BLaER1 (cell line): ENCODE results near the gene LYZL4.

Experiments
- H3K27ac ChIP-seq: shearing (Covaris generic); formaldehyde crosslinking; 2 replicates; pipeline ENCODE4 v1.8.1; 2022
- H3K27me3 ChIP-seq: shearing (Covaris generic); formaldehyde crosslinking; 2 replicates; pipeline ENCODE4 v1.8.1; 2022
- H3K36me3 ChIP-seq: shearing (Covaris generic); formaldehyde crosslinking; 2 replicates; pipeline ENCODE4 v1.8.1; 2022
- H3K4me1 ChIP-seq: shearing (Covaris generic); formaldehyde crosslinking; 2 replicates; pipeline ENCODE4 v1.8.1; 2022
- H3K4me2 ChIP-seq: shearing (Covaris generic); formaldehyde crosslinking; 2 replicates; pipeline ENCODE4 v1.8.1; 2022
- H3K4me3 ChIP-seq: shearing (Covaris generic); formaldehyde crosslinking; 2 replicates; pipeline ENCODE4 v1.8.1; 2022
- H3K9ac ChIP-seq: shearing (Covaris generic); formaldehyde crosslinking; 2 replicates; pipeline ENCODE4 v1.8.1; 2022
- H3K9me3 ChIP-seq: shearing (Covaris generic); formaldehyde crosslinking; 2 replicates; pipeline ENCODE4 v1.8.1; 2022
- H4K20me1 ChIP-seq: shearing (Covaris generic); formaldehyde crosslinking; 2 replicates; pipeline ENCODE4 v1.8.1; 2022
- Cebpa-rat ChIP-seq: shearing (Covaris generic); IDR thresholded peaks from 2 replicates; pipeline ENCODE4 v1.8.1; 2022

LYZL4 gene

DNA sequence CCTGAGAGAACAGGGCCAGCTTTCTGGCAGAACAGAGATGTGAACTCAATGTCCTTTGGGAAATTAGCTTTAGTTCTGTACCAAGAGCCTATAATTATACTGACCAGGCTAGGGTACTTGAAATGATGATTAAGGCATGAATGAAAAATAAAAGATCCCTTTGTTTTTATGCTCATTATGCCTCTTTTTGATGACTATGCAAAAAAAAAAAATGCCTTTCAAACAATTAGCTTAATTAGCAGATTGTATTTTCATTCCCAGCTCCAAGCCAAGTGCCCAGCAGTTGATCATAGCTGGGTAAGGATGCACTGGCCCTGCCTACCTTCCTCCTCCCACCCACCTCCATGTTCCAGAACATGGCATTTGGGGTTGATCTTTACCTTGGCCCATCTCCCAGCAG, 56.8 kb downstream of the LYZL4 start:
- Histone ChIP-seq H3K27me3 (no peaks in the 10 kb centered on the region), H3K36me3 (no peaks in the 10 kb centered on the region), H3K4me3 (no peak overlapping the region), H3K4me2 (no peak overlapping the region), H3K27ac (no peak overlapping the region), H3K4me1 (no peaks in the 10 kb centered on the region), H3K9ac (no peak overlapping the region), H4K20me1 (no peaks in the 10 kb centered on the region), H3K9me3 (0 out of 2 replicates have a peak, but pooled peaks cover 7% of the 10 kb centered on the region)
- TF ChIP-seq Cebpa-rat = no peak

DNA sequence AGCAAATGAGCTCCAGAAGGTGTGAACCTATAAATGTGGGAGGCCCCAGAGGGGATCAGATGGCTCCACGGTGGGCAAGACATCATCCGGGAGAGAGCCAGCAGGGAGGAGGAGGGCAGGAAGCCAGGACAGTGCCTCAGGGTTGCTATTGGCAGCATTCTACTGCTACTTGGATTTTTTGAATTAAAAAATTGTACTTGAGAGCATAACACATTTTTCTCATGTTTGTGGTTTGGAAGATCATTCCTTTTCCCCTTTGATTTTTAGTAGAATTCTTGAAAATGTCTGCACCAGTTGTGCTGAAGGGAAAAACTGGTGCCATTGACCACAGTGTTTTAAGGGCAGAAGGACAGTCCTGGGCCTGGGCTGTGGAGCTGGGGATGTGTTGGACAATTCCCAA, 59.2 kb downstream of the LYZL4 start:
- Histone ChIP-seq H3K9me3 (0 out of 2 replicates have a peak, but pooled peaks cover 5% of the 10 kb centered on the region), H3K4me3 (no peak overlapping the region), H3K9ac (no peak overlapping the region), H3K27ac (no peak overlapping the region), H4K20me1 (no peaks in the 10 kb centered on the region), H3K27me3 (no peaks in the 10 kb centered on the region), H3K4me2 (no peak overlapping the region), H3K36me3 (no peaks in the 10 kb centered on the region), H3K4me1 (no peaks in the 10 kb centered on the region)
- no peak for TF ChIP-seq Cebpa-rat

DNA sequence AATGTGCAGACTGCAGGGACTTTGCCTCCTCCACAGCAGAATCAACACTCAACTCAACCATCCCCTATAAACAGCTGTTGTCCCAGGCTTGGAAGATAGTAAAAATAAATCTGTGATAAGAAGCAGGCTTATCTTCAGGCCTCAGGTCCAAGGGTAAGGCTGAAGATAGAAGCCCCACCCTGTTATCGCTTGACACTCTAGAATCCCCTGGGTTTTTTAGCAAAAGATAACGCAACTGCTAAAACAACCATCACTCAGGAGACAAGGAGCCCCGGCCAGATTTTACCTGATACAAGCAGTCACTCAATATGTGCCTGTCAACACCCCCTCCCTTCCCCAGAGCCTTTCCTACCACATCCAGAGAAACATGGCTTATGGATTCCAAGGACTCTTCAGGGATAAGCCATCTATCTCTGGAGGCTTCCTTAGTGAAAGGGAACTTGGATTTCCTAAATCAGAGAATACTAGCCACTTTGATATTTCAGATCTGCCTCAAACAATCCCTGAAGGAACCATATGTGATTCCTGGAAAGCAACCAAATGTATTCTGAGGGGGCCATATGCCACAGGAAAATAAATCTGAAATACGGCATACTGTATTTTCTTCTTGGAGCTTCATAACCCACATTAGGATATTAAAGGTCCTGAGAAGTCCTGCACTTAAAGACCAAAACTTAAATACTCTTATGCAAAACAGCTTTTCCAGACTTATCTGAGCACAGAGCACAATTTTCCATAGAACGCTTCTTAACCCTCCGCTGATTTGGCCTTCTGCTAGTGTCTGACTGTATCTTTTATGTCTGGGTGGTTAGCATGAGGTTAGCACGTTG, 60.4 kb downstream of the LYZL4 start:
- no peak overlapping the region for H3K4me3 ChIP-seq
- H3K9me3 ChIP-seq = no peaks in the 10 kb centered on the region
- H3K36me3 ChIP-seq = no peaks in the 10 kb centered on the region
- H3K4me2 ChIP-seq = no peak overlapping the region
- TF ChIP-seq Cebpa-rat = no peak
- no peak overlapping the region for H3K27ac ChIP-seq
- no peaks in the 10 kb centered on the region for H3K27me3 ChIP-seq
- H4K20me1 ChIP-seq = no peaks in the 10 kb centered on the region
- H3K4me1 ChIP-seq = no peaks in the 10 kb centered on the region
- H3K9ac ChIP-seq = no peak overlapping the region

DNA sequence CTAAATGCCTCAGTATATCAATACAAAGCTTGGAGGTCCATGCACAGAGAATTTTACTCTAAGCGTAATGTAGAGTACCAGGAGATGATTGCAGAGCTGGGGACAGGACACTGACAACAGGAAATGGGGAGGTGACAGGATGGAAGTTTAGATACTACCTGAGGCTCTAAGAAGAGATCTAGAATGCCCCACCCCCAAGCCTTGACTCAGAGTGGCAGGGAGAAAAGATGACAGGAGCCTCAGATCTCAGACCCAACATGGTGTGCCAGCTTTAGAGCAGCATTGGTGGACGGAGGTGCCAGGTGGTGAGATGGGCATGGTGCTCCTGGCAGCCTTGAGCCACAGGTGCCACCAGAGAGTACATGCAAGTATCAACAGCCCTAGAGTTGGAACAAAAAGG, 62.5 kb downstream of the LYZL4 start:
- H3K4me3 ChIP-seq = no peak overlapping the region
- no peaks in the 10 kb centered on the region for H3K36me3 ChIP-seq
- no peaks in the 10 kb centered on the region for H3K27me3 ChIP-seq
- no peaks in the 10 kb centered on the region for H3K4me1 ChIP-seq
- no peak overlapping the region for H3K4me2 ChIP-seq
- no peak overlapping the region for H3K9ac ChIP-seq
- no peak for TF ChIP-seq Cebpa-rat
- H4K20me1 ChIP-seq = no peaks in the 10 kb centered on the region
- no peak overlapping the region for H3K27ac ChIP-seq
- H3K9me3 ChIP-seq = no peaks in the 10 kb centered on the region
